DMS153 treated with DMSO at 0.1 percent for 48 hours (cell line): ENCODE results near the gene KLHL15.
A peak's percentile ranks its signal among the peaks of the same experiment; 100 is the strongest.
"Not testable (repeated sequence)": the region's sequence is repeated elsewhere in the genome, so short reads cannot be mapped to it uniquely, and the experiment has no call there.

Experiments
- DNase-seq: peaks from one replicate; lab custom pipeline; 2025; ENCODE audit not compliant: unreplicated experiment; lab: John Stamatoyannopoulos, UW

KLHL15 gene

GRCh38 chrX:24027086-24027485 lies at the start of gene KLHL15:
TSS of gene KLHL15 (minus strand) at chrX:24027186. CDS start at chrX:24006693, 20,493 bp downstream.
- DNase-seq: no peak

- DNase-seq: no peak
Observed at GRCh38 chrX:24069877-24070276, 42.9 kb upstream of the KLHL15 start.

GRCh38 chrX:24063488-24063887 lies 36.5 kb upstream of the KLHL15 start:
- DNase-seq: no peak

DNA sequence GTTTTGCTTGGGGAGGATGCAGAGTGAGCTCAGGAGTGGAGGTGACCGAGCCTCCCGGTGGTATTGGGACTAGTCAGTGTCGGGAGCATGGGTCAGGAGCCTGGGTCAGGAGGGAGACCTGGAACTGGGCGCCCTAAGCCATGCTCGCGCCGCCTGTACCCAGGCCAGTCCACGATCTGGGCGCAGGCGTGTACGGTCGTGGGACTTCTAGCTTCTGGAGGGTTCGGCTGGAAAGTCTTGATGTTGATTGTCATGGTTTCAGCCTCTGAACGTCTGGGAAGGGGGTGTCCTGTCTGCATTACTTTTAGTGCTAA lies 28.0 kb upstream of the KLHL15 start:
- DNase-seq: no peak

DNA sequence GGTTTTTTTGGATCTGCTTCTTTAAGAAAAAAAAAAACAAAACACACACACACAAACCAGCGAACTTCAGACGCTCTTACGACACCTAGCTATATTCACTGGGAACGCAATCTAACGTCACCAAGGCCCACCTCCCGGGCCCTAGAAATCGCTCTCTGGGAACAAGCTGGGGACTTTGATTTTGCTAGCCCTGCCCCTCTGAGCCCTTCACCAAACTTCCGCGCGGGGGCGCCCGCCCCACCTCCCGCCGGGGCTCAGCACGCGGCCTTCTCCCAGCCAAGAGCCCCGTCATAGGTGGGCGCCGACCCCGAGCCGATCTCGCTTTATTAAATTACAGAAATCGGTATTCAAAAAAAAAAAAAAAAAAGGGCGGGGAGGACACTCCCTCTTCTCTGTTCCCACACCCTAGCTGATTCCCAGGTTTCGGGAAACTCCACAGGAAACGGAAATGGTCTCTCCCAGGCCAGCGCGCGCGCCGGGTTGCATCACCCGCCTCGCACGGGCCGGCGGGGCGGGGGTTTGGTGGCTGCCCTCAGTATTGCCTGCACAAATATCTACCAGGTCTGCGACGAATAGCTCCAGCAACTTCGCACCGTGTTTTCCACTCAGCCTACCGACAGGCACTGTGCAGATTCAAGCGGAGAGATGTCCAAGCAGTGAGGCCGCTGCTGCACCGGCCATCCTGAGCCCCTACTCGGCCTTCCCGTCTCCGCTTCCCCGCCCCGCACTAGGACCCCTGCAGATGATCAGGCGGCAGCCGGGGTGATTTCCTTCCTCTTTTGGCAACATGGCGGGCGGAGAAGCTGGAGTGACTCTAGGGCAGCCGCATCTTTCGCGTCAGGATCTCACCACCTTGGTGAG lies 27.4 kb upstream of the KLHL15 start, which contains the start of gene EIF2S3:
TSS of gene EIF2S3 (plus strand) at position 775 of the 861 bp plus-strand sequence. CDS start at position 788, 13 bp downstream.
- DNase-seq: peak; percentile 79

GRCh38 chrX:24050522-24051318 lies 23.7 kb upstream of the KLHL15 start:
- DNase-seq: not testable (repeated sequence)

GRCh38 chrX:24049643-24050042 lies 22.7 kb upstream of the KLHL15 start:
- DNase-seq: not testable (repeated sequence)

- DNase-seq: not testable (repeated sequence)
Observed at GRCh38 chrX:24046060-24046459, 19.1 kb upstream of the KLHL15 start.

DNA sequence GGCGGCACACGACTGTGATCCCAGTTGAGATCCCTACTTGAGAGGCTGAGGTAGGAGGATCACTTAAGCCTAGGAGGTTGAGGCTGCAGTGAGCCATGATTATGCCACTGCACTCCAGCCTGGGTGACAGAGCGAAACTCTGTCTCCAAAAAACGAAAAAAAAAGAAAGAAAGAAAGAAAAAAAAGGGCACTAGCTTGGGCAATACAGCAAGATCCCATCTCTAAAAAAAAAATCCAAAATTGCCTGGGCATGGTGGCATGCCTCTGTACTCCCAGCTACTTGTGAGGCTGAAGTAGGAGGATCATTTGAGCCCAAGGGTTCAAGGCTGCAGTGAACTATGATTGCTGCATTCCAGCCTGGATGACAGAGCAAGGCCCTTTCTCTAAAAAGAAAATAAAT lies 10.7 kb upstream of the KLHL15 start:
- DNase-seq: no peak

- no peak for DNase-seq
Observed at GRCh38 chrX:24034485-24034884, 7.5 kb upstream of the KLHL15 start.

DNA sequence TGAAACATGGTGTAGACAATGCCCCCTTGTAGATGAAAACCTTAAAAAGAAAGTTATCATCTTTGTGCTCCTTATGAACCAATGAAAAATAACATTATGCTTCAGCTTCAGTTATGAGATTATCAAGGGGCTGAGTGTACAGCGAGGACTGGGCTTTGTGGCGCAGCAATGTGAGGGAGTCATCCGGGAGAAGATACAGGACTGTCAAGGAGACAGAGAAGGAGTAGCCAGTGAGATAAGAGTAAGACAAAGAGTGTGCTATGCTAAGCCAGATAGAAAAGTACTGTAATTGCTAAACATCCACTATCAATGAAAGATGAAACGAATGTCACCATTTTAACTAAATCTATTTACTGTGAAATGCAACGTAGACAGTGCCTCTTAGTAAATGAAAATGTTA lies 3.6 kb upstream of the KLHL15 start:
- no peak for DNase-seq

- DNase-seq: no peak
Observed at GRCh38 chrX:24027985-24028384, 999 bp upstream of the KLHL15 start.

DNA sequence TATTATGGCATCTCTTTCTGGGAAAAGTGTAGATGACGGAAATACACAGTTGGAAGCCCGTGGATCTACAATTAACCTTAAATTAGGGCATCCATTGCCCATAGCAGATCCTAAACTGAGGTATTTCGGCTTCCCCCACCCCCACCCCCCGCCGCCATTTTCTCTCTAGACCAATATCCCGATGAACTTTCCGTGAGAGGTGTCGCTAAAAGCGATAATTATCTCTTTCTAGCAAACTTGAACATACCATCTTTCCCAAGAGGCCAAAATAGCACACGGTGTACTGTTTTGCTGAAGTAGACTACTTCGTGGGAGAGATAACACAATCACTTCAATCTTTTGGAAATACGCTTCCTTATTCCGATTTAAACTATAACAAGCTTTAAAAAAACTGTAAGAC lies 554 bp downstream of the KLHL15 start:
- no peak for DNase-seq

DNA sequence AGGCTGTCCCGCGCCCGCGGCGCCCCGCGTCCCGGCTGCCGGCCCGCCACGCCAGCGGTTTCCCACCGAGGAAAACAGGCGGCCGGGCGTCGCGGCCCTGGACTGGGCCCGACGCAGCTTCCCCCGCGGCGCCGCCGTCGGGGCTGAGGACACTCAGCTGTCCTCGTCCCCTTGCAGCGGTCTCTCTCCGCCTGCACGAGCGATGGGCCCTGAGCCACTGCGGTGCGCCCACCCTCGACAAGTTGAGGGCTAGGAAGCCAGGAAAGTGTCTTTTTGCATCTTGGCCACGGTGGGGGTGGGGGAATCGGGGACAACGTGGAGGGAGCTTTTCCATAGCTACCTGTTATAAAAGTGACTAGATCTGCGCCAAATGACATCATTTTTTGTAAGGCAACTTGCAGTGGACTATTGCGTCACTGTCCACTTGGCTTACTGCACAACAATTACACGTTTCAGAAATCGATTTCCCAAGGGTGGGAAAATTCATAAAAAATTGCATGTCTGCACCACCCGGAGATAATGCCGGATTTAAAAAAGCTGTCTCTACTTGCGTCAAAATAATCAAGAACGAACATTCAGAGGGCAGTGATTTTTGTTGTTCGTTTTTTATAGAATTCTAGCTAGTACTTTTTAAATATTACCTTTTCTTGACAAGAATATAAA lies 1.1 kb downstream of the KLHL15 start:
- DNase-seq: no peak

GRCh38 chrX:24024819-24025740 lies 1.9 kb downstream of the KLHL15 start:
- no peak for DNase-seq

DNA sequence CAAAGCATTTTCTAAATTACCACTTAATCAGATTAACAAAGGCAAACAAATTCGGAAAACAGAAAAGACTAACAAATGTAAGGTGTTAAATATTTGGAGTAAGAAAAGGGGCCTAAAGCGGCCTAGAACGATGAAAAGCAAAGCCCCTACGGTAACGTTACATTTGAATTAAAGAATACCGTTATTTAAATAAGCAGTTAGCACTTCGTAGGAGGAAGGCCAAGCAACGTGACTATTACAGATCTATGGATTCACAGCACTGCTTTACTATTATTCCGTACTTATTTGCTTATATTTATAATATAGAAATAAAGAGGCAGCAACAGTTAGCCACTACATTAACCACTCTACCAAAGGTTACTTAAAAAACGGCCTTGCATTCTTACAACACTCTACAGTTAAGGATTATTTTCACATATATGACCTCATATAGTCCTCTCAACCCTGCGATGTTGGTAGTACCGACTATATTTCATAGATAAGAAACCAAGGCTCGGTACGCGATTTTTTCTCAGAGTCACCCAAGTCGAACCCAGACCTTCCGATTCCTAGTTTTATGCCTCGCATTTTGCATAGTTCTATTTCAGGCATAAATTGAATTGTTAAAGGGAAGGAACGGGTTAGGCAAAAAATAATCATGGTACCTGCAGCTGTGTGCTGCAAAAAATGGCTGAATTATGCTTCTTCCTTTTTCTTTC lies 2.9 kb downstream of the KLHL15 start:
- no peak for DNase-seq

- no peak for DNase-seq
Observed at GRCh38 chrX:24023544-24023943, 3.4 kb downstream of the KLHL15 start.

DNA sequence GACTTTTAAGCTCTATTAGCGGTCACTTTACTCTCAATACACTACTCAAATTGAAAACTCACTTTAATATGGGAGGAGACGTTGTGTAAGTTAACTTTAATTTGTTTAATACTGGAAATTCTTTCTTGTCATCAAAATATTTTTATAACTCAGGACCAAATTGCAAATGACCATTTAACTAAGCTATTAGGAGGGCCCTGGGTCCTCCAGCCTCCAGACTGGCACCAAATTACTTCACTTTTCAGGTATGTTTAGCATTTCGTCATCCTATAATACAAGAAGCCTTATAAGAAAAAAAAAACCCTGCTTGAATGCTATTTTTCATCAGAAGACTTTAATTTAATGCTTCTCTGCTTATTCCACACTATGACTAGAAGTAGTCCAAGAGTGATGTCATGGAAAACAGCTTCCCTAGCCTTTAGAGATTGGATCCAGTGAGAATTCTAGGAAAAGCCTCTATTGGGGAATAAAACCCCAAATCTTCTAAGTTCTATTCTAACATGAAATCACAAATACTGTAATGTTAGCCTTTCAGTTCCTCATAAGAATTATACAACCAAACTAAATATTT lies 6.6 kb downstream of the KLHL15 start:
- DNase-seq: no peak

DNA sequence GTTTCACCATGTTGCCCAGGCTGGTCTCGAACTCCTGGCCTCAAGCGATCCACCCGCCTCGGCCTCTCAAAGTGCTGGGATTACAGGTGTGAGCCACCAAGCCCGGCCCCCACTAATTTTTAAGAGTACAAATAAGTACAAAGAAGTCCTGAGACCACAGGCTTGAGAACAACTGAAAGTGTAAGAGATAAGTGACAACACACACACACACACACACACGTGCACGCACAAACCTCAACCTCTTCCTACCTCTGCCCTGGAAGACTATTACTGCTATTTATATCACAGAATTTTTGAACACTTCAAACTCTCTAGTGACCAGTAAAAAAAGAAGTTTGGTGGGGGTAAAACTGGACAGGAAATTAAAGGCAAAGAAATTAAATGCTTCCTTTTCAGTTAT lies 7.5 kb downstream of the KLHL15 start:
- no peak for DNase-seq

DNA sequence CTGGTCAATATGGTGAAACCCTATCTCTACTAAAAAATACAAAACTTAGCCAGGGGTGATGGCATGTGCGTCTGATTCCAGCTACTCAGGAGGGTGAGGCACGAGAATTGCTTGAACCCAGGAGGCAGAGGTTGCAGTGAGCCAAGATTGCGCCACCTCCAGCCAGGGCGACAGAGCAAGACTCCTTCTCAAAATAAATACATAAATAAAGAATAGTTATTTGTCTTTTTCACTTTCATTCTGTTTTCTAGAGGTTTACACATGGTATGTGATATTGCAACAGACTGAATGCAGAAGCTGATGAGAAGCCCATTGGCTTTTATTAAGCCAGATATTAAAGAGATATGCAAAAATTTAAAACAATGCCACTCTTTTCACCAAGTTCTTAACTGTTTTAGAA lies 8.2 kb downstream of the KLHL15 start:
- no peak for DNase-seq
